HL-60/S4 treated with phorbol 12-myristate 13-acetate at 8.2 ng/mL for 4 days and 3 days (cell line): ENCODE measurements around the gene GLS.
"Not testable (repeated sequence)": the region's sequence is repeated elsewhere in the genome, so short reads cannot be mapped to it uniquely, and the experiment has no call there.

Experiments used
- in situ Hi-C: fragments of 300-500 bp; cut with MboI; formaldehyde crosslinking; loops from 2 replicates; pipeline ENCODE4 v1.15.0; 2022; ENCODE audit warnings: low sequenced_read_pairs

GLS gene

GRCh38 chr2:190987938-190988337, 107.3 kb downstream of the GLS start:
- in situ Hi-C loops, result no loop called here

- in situ Hi-C loops, result no loop called here
Observed at GRCh38 chr2:190988910-190989309, 108.3 kb downstream of the GLS start.

GRCh38 chr2:190990132-190990531, 109.5 kb downstream of the GLS start:
- in situ Hi-C loops, result no loop called here

GRCh38 chr2:190993292-190993643, 112.6 kb downstream of the GLS start:
- in situ Hi-C loops, result no loop called here

GRCh38 chr2:190994148-190994547, 113.5 kb downstream of the GLS start:
- in situ Hi-C loops, result no loop called here

- in situ Hi-C loops, result not testable (repeated sequence)
Observed at GRCh38 chr2:190995315-190995714, 114.7 kb downstream of the GLS start.

GRCh38 chr2:190996338-190996946, 115.8 kb downstream of the GLS start:
- in situ Hi-C loops, result no loop called here

- in situ Hi-C loops, result no loop called here
Observed at GRCh38 chr2:190996947-190997346, 116.3 kb downstream of the GLS start.

- in situ Hi-C loops, result no loop called here
Observed at GRCh38 chr2:190997526-190998113, 117.0 kb downstream of the GLS start.

GRCh38 chr2:190999058-190999457, 118.4 kb downstream of the GLS start:
- in situ Hi-C loops, result no loop called here

- in situ Hi-C loops, result no loop called here
Observed at GRCh38 chr2:190999949-191000665, 119.5 kb downstream of the GLS start.

- in situ Hi-C loops, result no loop called here
Observed at GRCh38 chr2:191001032-191001431, 120.4 kb downstream of the GLS start.

GRCh38 chr2:191001624-191002023, 121.0 kb downstream of the GLS start:
- in situ Hi-C loops, result no loop called here

- in situ Hi-C loops, result no loop called here
Observed at GRCh38 chr2:191003405-191004309, 123.0 kb downstream of the GLS start.

- in situ Hi-C loops, result no loop called here
Observed at GRCh38 chr2:191006297-191006696, 125.7 kb downstream of the GLS start.

- in situ Hi-C loops, result no loop called here
Observed at GRCh38 chr2:191006997-191007783, 126.6 kb downstream of the GLS start.

GRCh38 chr2:191008286-191008685, 127.7 kb downstream of the GLS start:
- in situ Hi-C loops, result no loop called here

GRCh38 chr2:191009541-191010374, 129.1 kb downstream of the GLS start:
- in situ Hi-C loops, result no loop called here
